ENCODE data around the gene PRICKLE1.

PRICKLE1 gene

GRCh38 chr12:42630314-42630713 lies 40.8 kb upstream of the PRICKLE1 start:
- no peak overlapping the region for H3K4me3 ChIP-seq (ENCODE audit: low read depth, low read length)
- no peak for TF ChIP-seq CTCF (IDR thresholded peaks at IDR 0.05; ENCODE audit: insufficient read depth, low read depth, low read length, missing control alignments)
- DNase-seq (ENCODE audit: low read depth): no peak

- TF ChIP-seq CTCF (IDR thresholded peaks at IDR 0.05; ENCODE audit: insufficient read depth, low read depth, low read length, missing control alignments): no peak
- H3K4me3 ChIP-seq (ENCODE audit: low read depth, low read length): no peak overlapping the region
- no peak for DNase-seq (ENCODE audit: low read depth)
Observed at GRCh38 chr12:42627151-42627550, 37.6 kb upstream of the PRICKLE1 start.

GRCh38 chr12:42625611-42626010 lies 36.1 kb upstream of the PRICKLE1 start:
- H3K4me3 ChIP-seq (ENCODE audit: low read depth, low read length): no peak overlapping the region
- no peak for DNase-seq (ENCODE audit: low read depth)
- no peak for TF ChIP-seq CTCF (IDR thresholded peaks at IDR 0.05; ENCODE audit: insufficient read depth, low read depth, low read length, missing control alignments)

GRCh38 chr12:42617622-42618021 lies 28.1 kb upstream of the PRICKLE1 start:
- H3K4me3 ChIP-seq (ENCODE audit: low read depth, low read length): no peak overlapping the region
- TF ChIP-seq CTCF (IDR thresholded peaks at IDR 0.05; ENCODE audit: insufficient read depth, low read depth, low read length, missing control alignments): no peak
- no peak for DNase-seq (ENCODE audit: low read depth)

- no peak for DNase-seq (ENCODE audit: low read depth)
- no peak overlapping the region for H3K4me3 ChIP-seq (ENCODE audit: low read depth, low read length)
- no peak for TF ChIP-seq CTCF (IDR thresholded peaks at IDR 0.05; ENCODE audit: insufficient read depth, low read depth, low read length, missing control alignments)
Observed at GRCh38 chr12:42615006-42615405, 25.5 kb upstream of the PRICKLE1 start.

GRCh38 chr12:42612231-42612613 lies 22.7 kb upstream of the PRICKLE1 start:
- DNase-seq (ENCODE audit: low read depth): no peak
- no peak for TF ChIP-seq CTCF (IDR thresholded peaks at IDR 0.05; ENCODE audit: insufficient read depth, low read depth, low read length, missing control alignments)
- no peak overlapping the region for H3K4me3 ChIP-seq (ENCODE audit: low read depth, low read length)

GRCh38 chr12:42611571-42612230 lies 22.2 kb upstream of the PRICKLE1 start:
- DNase-seq (ENCODE audit: low read depth): no peak
- TF ChIP-seq CTCF (IDR thresholded peaks at IDR 0.05; ENCODE audit: insufficient read depth, low read depth, low read length, missing control alignments): no peak
- no peak overlapping the region for H3K4me3 ChIP-seq (ENCODE audit: low read depth, low read length)

All from GM12865 (cell line).